ENCODE data around the gene CDH4. TPM values are rescaled to one million over a fixed set of nuclear protein-coding genes. Genes with fewer than 3 reads are reported as not detected.

Gene CDH4
- total and polyA plus RNA-seq, 9 of the 15 experiments (the other 6 are each of a cell fraction or from before 2014, with no cell fraction given), result 0.04 TPM; not detected in 8

DNA sequence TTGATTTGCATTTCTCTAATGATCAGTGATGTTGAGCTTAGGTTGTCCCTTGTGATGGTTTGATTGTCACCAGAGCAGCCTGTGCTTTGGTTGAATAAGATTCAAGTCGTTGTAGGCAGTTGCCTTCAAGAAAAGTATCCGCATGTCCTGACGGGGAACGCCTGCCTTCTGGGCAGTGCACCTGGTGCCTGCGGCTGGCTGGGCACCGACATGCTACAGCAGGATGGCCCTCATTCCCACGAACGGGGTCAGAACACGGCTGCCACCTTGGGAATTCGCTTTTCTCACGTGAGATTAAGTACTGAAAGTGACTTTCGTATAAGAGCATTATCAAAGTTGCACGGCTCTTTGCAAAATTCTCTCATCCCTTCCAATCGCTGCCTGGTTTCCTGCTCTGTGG, 78.4 kb downstream of the CDH4 start (continued):
- TF ChIP-seq NR0B1 (IDR thresholded peaks at IDR 0.05; ENCODE audit: partially characterized antibody) (no peak), ZFP36 (IDR thresholded peaks at IDR 0.05; ENCODE audit: low read depth, low read length, partially characterized antibody) (no peak), LEF1 (IDR thresholded peaks at IDR 0.05) (no peak), ZBTB34 (CRISPR knock-in tag; IDR thresholded peaks at IDR 0.05) (no peak)

- Histone ChIP-seq H3K36me3 (ENCODE audit: control insufficient read depth, insufficient read depth, low read length) (no peaks in the 10 kb centered on the region), H3K9me1 (ENCODE audit: control insufficient read depth, insufficient read depth, low read length) (no peaks in the 10 kb centered on the region), H3K27ac (ENCODE audit: extremely low read depth, low read depth, low read length) (no peak overlapping the region), H3K4me2 (ENCODE audit: insufficient read depth, low read length) (no peak overlapping the region), H3K9ac (ENCODE audit: insufficient read depth in 1 of 2, low read depth in 2 of 2, low read length in 2 of 2) (no peak overlapping the region), H3K9me3 (replicated peaks; ENCODE audit: control insufficient read depth, insufficient read depth, low read depth, low read length) (no peaks in the 10 kb centered on the region), H3K4me1 (replicated peaks in 1 of 2; ENCODE audit: control insufficient read depth in 2 of 2, insufficient read depth in 2 of 2, low read length in 2 of 2) (peaks cover 0 to 4% of the 10 kb centered on the region in 2 experiments; a peak in 2 of 5 replicates), H3K79me2 (ENCODE audit: control insufficient read depth, insufficient read depth, low read length) (no peaks in the 10 kb centered on the region), H2AFZ (ENCODE audit: low read depth, low read length) (no peak overlapping the region), H4K20me1 (replicated peaks; ENCODE audit: control insufficient read depth, insufficient read depth, low read length) (no peaks in the 10 kb centered on the region; the same call in 1 of the 2 replicates), H3K27me3 (ENCODE audit: control insufficient read depth in 2 of 2, insufficient read depth in 2 of 2, low read length in 2 of 2) (peaks cover 0 to 9% of the 10 kb centered on the region in 2 experiments; a peak in 2 of 5 replicates), H3K4me3 (no peak overlapping the region)
- ATAC-seq (no peak), FAIRE-seq (no peak), DNase-seq (ENCODE audit: extremely low read depth in 1 of 4, low spot score in 3 of 4) (no peak)
- 10% methylated on average over 11 of the region's 11 CpGs for WGBS (ENCODE audit: insufficient coverage, low coverage, missing lambda C conversion rate)
- CTCF ChIA-PET (ENCODE audit: low intra/inter-chr PET ratio), result no interaction called here
- intact Hi-C loops (cut with micrococcal nuclease), result no loop called here
- POLR2A ChIA-PET, result no interaction called here
- in situ Hi-C loops (cut with MboI), result no loop called here
- BruUV-seq (replicated peaks), result no TSS peak
- TF ChIP-seq, protein P1, sequence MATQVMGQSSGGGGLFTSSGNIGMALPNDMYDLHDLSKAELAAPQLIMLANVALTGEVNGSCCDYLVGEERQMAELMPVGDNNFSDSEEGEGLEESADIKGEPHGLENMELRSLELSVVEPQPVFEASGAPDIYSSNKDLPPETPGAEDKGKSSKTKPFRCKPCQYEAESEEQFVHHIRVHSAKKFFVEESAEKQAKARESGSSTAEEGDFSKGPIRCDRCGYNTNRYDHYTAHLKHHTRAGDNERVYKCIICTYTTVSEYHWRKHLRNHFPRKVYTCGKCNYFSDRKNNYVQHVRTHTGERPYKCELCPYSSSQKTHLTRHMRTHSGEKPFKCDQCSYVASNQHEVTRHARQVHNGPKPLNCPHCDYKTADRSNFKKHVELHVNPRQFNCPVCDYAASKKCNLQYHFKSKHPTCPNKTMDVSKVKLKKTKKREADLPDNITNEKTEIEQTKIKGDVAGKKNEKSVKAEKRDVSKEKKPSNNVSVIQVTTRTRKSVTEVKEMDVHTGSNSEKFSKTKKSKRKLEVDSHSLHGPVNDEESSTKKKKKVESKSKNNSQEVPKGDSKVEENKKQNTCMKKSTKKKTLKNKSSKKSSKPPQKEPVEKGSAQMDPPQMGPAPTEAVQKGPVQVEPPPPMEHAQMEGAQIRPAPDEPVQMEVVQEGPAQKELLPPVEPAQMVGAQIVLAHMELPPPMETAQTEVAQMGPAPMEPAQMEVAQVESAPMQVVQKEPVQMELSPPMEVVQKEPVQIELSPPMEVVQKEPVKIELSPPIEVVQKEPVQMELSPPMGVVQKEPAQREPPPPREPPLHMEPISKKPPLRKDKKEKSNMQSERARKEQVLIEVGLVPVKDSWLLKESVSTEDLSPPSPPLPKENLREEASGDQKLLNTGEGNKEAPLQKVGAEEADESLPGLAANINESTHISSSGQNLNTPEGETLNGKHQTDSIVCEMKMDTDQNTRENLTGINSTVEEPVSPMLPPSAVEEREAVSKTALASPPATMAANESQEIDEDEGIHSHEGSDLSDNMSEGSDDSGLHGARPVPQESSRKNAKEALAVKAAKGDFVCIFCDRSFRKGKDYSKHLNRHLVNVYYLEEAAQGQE (IDR thresholded peaks at IDR 0.05; ENCODE audit: borderline replicate concordance), result peak; percentile 56
- TF ChIP-seq, protein P1 (CRISPR knock-in tag; IDR thresholded peaks at IDR 0.05; ENCODE audit: low read depth), result no peak
- no peak for TF ChIP-seq U2AF2 (optimal IDR thresholded peaks at IDR 0.05; ENCODE audit: low read depth, low read length)
- TF ChIP-seq NCOA6 (IDR thresholded peaks at IDR 0.05), result no peak
- TF ChIP-seq, protein P2, sequence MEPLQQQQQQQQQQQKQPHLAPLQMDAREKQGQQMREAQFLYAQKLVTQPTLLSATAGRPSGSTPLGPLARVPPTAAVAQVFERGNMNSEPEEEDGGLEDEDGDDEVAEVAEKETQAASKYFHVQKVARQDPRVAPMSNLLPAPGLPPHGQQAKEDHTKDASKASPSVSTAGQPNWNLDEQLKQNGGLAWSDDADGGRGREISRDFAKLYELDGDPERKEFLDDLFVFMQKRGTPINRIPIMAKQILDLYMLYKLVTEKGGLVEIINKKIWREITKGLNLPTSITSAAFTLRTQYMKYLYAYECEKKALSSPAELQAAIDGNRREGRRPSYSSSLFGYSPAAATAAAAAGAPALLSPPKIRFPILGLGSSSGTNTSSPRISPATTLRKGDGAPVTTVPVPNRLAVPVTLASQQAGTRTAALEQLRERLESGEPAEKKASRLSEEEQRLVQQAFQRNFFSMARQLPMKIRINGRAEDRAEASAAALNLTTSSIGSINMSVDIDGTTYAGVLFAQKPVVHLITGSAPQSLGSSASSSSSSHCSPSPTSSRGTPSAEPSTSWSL (CRISPR knock-in tag; IDR thresholded peaks at IDR 0.05; ENCODE audit: borderline replicate concordance), result no peak
Measured at GRCh38 chr20:61331543-61331942, 79.5 kb downstream of the CDH4 start.
